ENCODE data around the gene ZNF774. TPM values are rescaled to one million over a fixed set of nuclear protein-coding genes. Genes with fewer than 3 reads are reported as not detected.

ZNF774 gene
- total and polyA plus RNA-seq, 4 donors, result 0.19 to 1.0 (median 0.48) TPM

DNA sequence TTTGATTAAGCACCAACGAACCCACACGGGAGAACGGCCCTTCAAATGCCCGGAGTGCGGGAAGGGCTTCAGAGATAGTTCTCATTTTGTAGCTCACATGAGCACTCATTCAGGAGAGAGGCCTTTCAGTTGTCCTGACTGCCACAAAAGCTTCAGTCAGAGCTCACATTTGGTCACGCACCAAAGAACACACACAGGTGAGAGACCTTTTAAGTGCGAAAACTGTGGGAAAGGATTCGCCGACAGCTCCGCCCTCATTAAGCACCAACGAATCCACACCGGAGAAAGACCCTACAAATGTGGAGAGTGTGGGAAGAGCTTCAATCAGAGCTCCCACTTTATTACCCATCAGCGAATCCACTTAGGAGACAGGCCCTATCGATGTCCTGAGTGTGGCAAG, 8.7 kb downstream of the ZNF774 start:
- no peak for DNase-seq (ENCODE audit: low spot score)
- WGBS, result 93% methylated on average over 14 of the region's 14 CpGs

DNA sequence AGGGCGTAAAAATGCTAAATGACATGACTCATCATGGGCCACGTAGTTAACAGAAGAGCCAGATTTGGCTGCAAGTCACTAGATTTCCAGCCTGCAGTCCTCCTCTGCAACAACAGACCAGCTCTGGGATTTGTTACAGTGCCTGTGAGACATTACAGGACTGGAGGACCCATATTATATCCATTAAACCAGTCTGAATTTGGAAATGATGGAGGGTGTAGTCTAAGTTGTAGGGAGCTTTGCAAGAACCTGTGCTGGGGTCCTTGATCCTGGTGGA, 10.8 kb downstream of the ZNF774 start:
- 79% methylated on average over 2 of the region's 2 CpGs for WGBS
- TF ChIP-seq SP1 (IDR thresholded peaks at IDR 0.05) (no peak), HNF4G (IDR thresholded peaks at IDR 0.05) (no peak), JUND (IDR thresholded peaks at IDR 0.05) (peak; percentile 18 to 26)
- Histone ChIP-seq H3K27ac (ENCODE audit: low read depth in 1 of 2, low read length in 2 of 2) (no peak overlapping the region), H3K9ac (ENCODE audit: low read depth in 1 of 2, low read length in 2 of 2) (no peak overlapping the region), H3K4me3 (ENCODE audit: low read depth in 1 of 3, low read length in 3 of 3) (no peak overlapping the region), H3K27me3 (ENCODE audit: control insufficient read depth in 4 of 4, insufficient read depth in 4 of 4, low read length in 3 of 4) (no peaks in the 10 kb centered on the region), H3K9me3 (ENCODE audit: control insufficient read depth in 4 of 4, low read length in 3 of 4) (no peaks in the 10 kb centered on the region), H3K4me1 (ENCODE audit: control insufficient read depth in 4 of 4, insufficient read depth in 4 of 4, low read length in 3 of 4) (peaks cover 0 to 2% (median 0%) of the 10 kb centered on the region in 4 donors), H3K36me3 (ENCODE audit: control insufficient read depth in 4 of 4, insufficient read depth in 3 of 4, low read depth in 1 of 4, low read length in 3 of 4) (peaks cover 0 to 10% (median 1%) of the 10 kb centered on the region in 4 donors)
- DNase-seq (ENCODE audit: low spot score), result no peak

More for the DNA sequence above, 8.7 kb downstream of the ZNF774 start:
- no peaks in the 10 kb centered on the region for H3K4me1 ChIP-seq (ENCODE audit: control insufficient read depth in 4 of 4, insufficient read depth in 4 of 4, low read length in 3 of 4)
- no peaks in the 10 kb centered on the region for H3K27me3 ChIP-seq (ENCODE audit: control insufficient read depth in 4 of 4, insufficient read depth in 4 of 4, low read length in 3 of 4)
- H3K36me3 ChIP-seq (ENCODE audit: control insufficient read depth in 4 of 4, insufficient read depth in 3 of 4, low read depth in 1 of 4, low read length in 3 of 4), result peaks cover 0 to 10% (median 1%) of the 10 kb centered on the region in 4 donors
- H3K9me3 ChIP-seq (ENCODE audit: control insufficient read depth in 4 of 4, low read length in 3 of 4), result no peaks in the 10 kb centered on the region
- TF ChIP-seq, protein P1, sequence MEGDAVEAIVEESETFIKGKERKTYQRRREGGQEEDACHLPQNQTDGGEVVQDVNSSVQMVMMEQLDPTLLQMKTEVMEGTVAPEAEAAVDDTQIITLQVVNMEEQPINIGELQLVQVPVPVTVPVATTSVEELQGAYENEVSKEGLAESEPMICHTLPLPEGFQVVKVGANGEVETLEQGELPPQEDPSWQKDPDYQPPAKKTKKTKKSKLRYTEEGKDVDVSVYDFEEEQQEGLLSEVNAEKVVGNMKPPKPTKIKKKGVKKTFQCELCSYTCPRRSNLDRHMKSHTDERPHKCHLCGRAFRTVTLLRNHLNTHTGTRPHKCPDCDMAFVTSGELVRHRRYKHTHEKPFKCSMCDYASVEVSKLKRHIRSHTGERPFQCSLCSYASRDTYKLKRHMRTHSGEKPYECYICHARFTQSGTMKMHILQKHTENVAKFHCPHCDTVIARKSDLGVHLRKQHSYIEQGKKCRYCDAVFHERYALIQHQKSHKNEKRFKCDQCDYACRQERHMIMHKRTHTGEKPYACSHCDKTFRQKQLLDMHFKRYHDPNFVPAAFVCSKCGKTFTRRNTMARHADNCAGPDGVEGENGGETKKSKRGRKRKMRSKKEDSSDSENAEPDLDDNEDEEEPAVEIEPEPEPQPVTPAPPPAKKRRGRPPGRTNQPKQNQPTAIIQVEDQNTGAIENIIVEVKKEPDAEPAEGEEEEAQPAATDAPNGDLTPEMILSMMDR (IDR thresholded peaks at IDR 0.05; ENCODE audit: low read depth, low read length, missing input control), result no peak
- no peak for TF ChIP-seq EGR1 (IDR thresholded peaks at IDR 0.05; ENCODE audit: low read depth in 2 of 2)
- no peak for TF ChIP-seq TAF1 (conservative IDR thresholded peaks at IDR 0.05)
- TF ChIP-seq, protein P2, sequence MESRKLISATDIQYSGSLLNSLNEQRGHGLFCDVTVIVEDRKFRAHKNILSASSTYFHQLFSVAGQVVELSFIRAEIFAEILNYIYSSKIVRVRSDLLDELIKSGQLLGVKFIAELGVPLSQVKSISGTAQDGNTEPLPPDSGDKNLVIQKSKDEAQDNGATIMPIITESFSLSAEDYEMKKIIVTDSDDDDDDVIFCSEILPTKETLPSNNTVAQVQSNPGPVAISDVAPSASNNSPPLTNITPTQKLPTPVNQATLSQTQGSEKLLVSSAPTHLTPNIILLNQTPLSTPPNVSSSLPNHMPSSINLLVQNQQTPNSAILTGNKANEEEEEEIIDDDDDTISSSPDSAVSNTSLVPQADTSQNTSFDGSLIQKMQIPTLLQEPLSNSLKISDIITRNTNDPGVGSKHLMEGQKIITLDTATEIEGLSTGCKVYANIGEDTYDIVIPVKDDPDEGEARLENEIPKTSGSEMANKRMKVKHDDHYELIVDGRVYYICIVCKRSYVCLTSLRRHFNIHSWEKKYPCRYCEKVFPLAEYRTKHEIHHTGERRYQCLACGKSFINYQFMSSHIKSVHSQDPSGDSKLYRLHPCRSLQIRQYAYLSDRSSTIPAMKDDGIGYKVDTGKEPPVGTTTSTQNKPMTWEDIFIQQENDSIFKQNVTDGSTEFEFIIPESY (IDR thresholded peaks at IDR 0.05), result no peak
- no peak for TF ChIP-seq NR2F2 (IDR thresholded peaks at IDR 0.05)
- TF ChIP-seq, protein P3, sequence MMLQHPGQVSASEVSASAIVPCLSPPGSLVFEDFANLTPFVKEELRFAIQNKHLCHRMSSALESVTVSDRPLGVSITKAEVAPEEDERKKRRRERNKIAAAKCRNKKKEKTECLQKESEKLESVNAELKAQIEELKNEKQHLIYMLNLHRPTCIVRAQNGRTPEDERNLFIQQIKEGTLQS (IDR thresholded peaks at IDR 0.05), result no peak
- TF ChIP-seq RXRA (IDR thresholded peaks at IDR 0.05), result no peak
- no peak for TF ChIP-seq FOXA2 (IDR thresholded peaks at IDR 0.05)
- no peak for TF ChIP-seq GABPA (IDR thresholded peaks at IDR 0.05 in 1 of 2, conservative IDR thresholded peaks at IDR 0.05 in 1 of 2)
- no peak for TF ChIP-seq YY1 (IDR thresholded peaks at IDR 0.05)
- no peak overlapping the region for H3K9ac ChIP-seq (ENCODE audit: low read depth in 1 of 2, low read length in 2 of 2)
- H3K4me3 ChIP-seq (ENCODE audit: low read depth in 1 of 3, low read length in 3 of 3), result no peak overlapping the region
- H3K27ac ChIP-seq (ENCODE audit: low read depth in 1 of 2, low read length in 2 of 2), result no peak overlapping the region

DNA sequence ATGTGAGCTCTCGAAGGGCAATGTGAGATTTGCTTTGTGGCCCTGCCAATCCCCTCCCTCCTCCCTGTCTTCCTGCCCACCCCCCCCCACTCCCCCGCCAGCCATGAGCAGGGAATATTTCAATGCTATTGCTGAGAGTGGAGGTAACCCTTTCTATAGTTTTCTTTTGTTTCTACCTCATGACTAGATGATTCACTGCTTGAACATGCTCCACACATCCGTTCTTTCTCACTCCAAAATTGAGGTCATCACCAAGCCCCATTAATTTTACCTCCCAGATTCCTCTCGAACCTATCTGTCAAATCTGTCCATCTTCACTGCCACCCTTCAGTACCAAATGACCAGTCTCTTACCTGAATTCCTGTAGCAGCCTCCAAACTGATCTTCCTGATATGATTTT, 12.2 kb downstream of the ZNF774 start:
- H3K27me3 ChIP-seq (ENCODE audit: control insufficient read depth in 4 of 4, insufficient read depth in 4 of 4, low read length in 3 of 4), result no peaks in the 10 kb centered on the region
- H3K27ac ChIP-seq (ENCODE audit: low read depth in 1 of 2, low read length in 2 of 2), result no peak overlapping the region
- WGBS, result 93% methylated on average over 4 of the region's 4 CpGs
- no peaks in the 10 kb centered on the region for H3K9me3 ChIP-seq (ENCODE audit: control insufficient read depth in 4 of 4, low read length in 3 of 4)
- H3K9ac ChIP-seq (ENCODE audit: low read depth in 1 of 2, low read length in 2 of 2), result no peak overlapping the region
- H3K4me3 ChIP-seq (ENCODE audit: low read depth in 1 of 3, low read length in 3 of 3), result no peak overlapping the region
- H3K4me1 ChIP-seq (ENCODE audit: control insufficient read depth in 4 of 4, insufficient read depth in 4 of 4, low read length in 3 of 4), result peaks cover 0 to 2% (median 0%) of the 10 kb centered on the region in 4 donors
- peaks cover 0 to 10% (median 1%) of the 10 kb centered on the region in 4 donors for H3K36me3 ChIP-seq (ENCODE audit: control insufficient read depth in 4 of 4, insufficient read depth in 3 of 4, low read depth in 1 of 4, low read length in 3 of 4)
- TF ChIP-seq, protein P4, sequence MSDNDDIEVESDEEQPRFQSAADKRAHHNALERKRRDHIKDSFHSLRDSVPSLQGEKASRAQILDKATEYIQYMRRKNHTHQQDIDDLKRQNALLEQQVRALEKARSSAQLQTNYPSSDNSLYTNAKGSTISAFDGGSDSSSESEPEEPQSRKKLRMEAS (IDR thresholded peaks at IDR 0.05), result no peak
- TF ChIP-seq, protein P2 (IDR thresholded peaks at IDR 0.05), result no peak
- TF ChIP-seq YY1 (IDR thresholded peaks at IDR 0.05), result no peak
- TF ChIP-seq, protein P3 (IDR thresholded peaks at IDR 0.05), result no peak
- TF ChIP-seq, protein P5, sequence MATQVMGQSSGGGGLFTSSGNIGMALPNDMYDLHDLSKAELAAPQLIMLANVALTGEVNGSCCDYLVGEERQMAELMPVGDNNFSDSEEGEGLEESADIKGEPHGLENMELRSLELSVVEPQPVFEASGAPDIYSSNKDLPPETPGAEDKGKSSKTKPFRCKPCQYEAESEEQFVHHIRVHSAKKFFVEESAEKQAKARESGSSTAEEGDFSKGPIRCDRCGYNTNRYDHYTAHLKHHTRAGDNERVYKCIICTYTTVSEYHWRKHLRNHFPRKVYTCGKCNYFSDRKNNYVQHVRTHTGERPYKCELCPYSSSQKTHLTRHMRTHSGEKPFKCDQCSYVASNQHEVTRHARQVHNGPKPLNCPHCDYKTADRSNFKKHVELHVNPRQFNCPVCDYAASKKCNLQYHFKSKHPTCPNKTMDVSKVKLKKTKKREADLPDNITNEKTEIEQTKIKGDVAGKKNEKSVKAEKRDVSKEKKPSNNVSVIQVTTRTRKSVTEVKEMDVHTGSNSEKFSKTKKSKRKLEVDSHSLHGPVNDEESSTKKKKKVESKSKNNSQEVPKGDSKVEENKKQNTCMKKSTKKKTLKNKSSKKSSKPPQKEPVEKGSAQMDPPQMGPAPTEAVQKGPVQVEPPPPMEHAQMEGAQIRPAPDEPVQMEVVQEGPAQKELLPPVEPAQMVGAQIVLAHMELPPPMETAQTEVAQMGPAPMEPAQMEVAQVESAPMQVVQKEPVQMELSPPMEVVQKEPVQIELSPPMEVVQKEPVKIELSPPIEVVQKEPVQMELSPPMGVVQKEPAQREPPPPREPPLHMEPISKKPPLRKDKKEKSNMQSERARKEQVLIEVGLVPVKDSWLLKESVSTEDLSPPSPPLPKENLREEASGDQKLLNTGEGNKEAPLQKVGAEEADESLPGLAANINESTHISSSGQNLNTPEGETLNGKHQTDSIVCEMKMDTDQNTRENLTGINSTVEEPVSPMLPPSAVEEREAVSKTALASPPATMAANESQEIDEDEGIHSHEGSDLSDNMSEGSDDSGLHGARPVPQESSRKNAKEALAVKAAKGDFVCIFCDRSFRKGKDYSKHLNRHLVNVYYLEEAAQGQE (IDR thresholded peaks at IDR 0.05), result no peak
- no peak for TF ChIP-seq SP1 (IDR thresholded peaks at IDR 0.05)
- no peak for TF ChIP-seq FOXA2 (IDR thresholded peaks at IDR 0.05)
- TF ChIP-seq HNF4A (conservative IDR thresholded peaks at IDR 0.05), result no peak
- TF ChIP-seq TAF1 (conservative IDR thresholded peaks at IDR 0.05), result no peak
- TF ChIP-seq NR2F2 (IDR thresholded peaks at IDR 0.05), result no peak
- DNase-seq (ENCODE audit: low spot score), result no peak

Data from liver (tissue), 9 donors.